GM18907 (cell line): ENCODE measurements around the gene XRCC5.
"Not testable (repeated sequence)": the region's sequence is repeated elsewhere in the genome, so short reads cannot be mapped to it uniquely, and the experiment has no call there.

ENCODE experiments used
- ATAC-seq: cut with Tn5 transposase; IDR thresholded peaks from one replicate; pipeline ENCODE4 v1.9.1; 2021; ENCODE audit warnings: mild to moderate bottlenecking, moderate library complexity; ENCODE audit not compliant: unreplicated experiment

XRCC5 gene

DNA sequence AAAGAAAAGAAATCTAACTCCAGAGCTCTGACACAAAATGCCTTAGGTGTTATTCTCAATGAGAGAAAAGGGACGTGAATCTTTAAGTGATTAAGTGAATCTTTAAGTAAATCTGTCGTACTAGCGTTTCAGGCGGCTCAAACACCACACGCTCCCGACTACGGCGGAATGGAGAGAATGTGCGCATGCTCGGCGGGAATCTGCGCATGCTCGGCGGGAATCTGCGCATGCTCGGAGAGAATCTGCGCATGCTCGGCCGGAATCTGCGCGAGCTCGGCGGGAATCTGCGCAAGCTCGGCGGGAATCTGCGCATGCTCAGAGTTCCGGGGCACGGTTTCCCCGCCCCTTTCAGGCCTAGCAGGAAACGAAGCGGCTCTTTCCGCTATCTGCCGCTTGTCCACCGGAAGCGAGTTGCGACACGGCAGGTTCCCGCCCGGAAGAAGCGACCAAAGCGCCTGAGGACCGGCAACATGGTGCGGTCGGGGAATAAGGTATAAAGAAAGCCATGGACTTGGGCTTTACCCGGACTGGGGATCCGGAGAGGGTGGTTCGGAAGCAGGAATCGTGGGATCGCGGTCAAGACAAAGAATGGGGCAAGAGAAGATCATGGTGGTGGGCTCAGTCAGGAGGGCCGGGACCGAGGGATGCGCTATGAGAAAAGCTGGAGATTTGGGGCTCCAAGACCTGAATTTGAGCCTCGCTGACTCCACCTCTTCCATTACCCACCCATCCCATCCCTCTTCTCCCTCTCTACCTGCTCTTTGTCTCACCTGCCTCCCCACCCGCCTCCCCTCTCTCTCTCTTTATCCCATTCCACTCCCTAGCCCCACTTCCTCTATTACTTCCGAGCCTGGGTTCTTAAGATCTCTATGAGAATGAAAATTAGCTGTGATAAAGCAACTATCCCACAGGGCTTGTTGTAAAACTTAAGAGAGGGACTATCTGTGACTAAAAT lies at the start of gene XRCC5:
Gene XRCC5 (plus strand): TSS at position 382 of the 955 bp plus-strand sequence. CDS start 89 bp downstream, at position 471.
- ATAC-seq = peak; percentile 57

GRCh38 chr2:216064014-216064630 lies 45.0 kb upstream of the XRCC5 start:
- no peak for ATAC-seq

DNA sequence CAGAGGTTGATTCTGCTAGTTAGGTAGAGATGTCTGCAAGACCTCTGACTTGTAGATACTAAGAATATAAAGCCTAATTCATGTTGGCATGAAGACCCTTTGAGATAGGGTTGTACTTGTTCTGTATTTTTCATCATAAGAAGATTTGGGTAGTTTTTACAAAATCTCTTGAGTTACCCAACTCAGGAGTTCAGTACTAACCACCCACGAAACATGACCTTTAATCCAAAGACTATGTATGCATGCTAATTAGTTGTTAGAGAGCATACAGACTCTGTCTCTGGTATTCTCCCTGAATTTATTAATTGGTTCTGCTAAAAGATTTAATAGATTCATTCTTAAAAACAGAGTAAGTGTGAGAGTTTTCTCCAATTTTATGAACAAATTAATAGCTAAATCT lies 44.5 kb upstream of the XRCC5 start:
- no peak for ATAC-seq

DNA sequence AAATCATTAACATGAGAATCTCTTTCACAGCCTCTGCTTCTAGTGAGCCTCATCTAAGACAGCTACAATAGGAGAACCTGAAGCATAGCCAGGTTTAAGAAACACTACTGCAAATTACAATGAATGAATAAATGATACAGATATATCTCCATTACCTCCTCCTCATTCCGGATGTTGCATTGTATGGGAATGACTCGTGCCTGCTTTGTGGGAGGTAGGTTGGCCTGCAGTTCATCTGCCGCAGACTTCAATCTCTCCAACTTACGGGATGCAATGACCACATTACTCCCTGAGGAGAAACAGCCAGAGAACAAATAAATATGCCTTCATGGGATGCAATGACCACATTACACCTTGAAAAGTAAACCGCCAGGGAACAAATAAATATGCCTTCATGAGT lies 42.9 kb upstream of the XRCC5 start:
- no peak for ATAC-seq

GRCh38 chr2:216069028-216069427 lies 40.1 kb upstream of the XRCC5 start:
- ATAC-seq = no peak

DNA sequence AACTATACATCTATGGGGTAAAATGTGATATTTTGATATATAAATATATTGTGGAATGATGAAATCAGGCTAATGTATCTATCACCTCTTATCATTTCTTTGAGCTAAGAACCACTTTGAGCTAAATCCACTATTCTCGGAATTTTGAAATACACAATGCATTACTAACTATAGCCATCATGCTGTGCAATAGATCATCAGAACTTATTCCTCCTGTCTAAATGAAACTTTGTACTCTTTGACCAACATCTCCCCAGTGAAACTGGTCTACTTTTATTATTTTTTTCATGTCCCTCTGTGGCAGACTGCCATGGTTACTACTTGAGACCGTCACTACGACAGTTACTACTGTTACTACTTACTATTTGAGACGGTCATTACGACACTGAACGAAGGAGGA lies 39.0 kb upstream of the XRCC5 start:
- ATAC-seq = no peak

GRCh38 chr2:216071111-216071851 lies 37.9 kb upstream of the XRCC5 start:
- ATAC-seq = no peak

DNA sequence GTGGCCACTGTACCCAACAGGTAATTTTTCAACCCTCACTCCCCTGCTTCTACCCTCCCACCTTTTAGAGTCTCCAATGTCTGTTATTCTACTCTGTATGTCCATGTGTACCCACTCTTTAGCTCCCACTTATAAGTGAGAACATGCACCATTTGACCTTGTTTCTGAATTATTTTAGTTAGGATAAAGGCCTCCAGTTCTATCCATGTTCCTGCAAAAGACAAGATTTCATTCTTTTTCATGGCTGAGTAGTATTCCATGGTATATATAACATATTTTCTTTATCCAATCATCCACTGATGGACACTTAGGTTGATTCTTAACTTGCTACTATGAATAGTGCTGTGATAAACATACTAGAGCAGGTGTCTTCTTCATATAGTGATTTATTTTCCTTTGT lies 36.7 kb upstream of the XRCC5 start:
- ATAC-seq = no peak

GRCh38 chr2:216073773-216074172 lies 35.4 kb upstream of the XRCC5 start:
- no peak for ATAC-seq

- no peak for ATAC-seq
Observed at GRCh38 chr2:216074380-216074779, 34.8 kb upstream of the XRCC5 start.

DNA sequence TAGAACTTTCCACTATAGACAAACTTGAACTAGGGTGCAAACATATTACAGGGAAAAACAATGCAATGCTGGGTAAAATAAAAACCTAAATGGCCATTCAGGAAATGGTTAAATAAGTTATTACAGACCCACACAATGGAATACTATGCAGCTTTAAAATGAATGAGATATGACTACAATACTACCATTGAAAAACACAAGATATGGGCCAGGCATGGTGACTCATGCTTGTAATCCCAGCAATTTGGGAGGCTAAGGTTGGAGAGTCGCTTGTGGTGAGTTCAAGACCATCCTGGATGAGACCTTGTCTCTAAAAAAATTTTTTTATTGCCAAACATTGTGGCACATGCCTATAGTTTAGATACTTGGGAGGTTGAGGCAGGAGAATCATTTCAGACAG lies 34.4 kb upstream of the XRCC5 start:
- ATAC-seq = no peak

- no peak for ATAC-seq
Observed at GRCh38 chr2:216075510-216076485, 33.4 kb upstream of the XRCC5 start.

- no peak for ATAC-seq
Observed at GRCh38 chr2:216078776-216079175, 30.4 kb upstream of the XRCC5 start.

DNA sequence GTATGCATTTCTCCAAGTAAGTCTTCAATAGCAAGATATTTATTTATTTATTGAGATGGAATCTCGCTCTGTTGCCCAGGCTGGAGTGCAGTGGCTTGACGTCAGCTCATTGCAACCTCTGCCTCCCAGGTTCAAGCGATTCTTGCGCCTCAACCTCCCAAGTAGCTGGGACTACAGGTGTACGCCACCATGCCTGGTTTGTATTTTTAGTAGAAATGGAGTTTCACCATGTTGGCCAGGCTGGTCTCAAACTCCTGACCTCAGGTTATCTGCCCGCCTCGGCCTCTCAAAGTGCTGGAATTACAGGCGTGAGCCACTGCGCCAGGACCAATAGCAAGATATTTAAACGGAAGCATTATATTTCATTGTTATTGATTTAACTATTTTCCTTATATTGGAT lies 29.1 kb upstream of the XRCC5 start:
- not testable (repeated sequence) for ATAC-seq

GRCh38 chr2:216081012-216081411 lies 28.1 kb upstream of the XRCC5 start:
- ATAC-seq = no peak

DNA sequence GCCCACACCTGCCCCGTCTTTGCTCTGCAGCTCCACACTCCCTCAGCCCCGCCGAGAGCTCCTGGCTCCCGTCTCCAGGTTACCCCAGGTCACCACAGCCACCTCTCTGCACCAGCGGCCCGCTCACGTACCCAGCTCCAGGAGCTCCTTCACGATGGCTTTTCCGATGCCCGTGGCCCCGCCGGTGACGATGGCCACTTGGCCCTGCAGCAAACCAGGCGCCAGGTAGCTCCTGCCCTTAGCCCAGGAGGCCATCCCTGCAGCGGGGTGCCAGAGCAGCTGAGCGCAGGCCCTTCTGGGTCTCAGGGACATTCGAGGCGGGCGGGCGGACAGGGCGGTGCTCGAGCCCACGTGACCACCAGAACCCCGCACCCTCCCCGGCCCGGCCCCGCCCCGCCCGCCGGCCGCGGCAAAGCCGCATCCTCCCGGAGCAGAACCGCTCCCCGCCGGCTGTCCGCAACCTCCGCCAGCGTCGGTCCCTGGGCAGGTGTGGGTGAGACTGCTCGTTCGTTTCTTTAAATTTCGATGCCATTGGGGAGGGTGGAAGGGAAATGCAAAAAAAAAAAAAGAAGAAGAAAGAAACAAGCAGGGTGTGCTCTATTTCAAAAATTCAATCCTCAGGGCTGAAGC lies 27.5 kb upstream of the XRCC5 start, which contains the start of the genes PECR and TMEM169:
Gene PECR (minus strand): TSS at position 323 of the 630 bp plus-strand sequence. CDS start 68 bp downstream, at position 255.
Gene TMEM169 (plus strand): TSS at position 433 of the 630 bp plus-strand sequence. CDS start 14,045 bp downstream, outside the sequence.
- ATAC-seq = peak; percentile 94

GRCh38 chr2:216082117-216082711 lies 26.9 kb upstream of the XRCC5 start:
- ATAC-seq = peak; percentile 37

DNA sequence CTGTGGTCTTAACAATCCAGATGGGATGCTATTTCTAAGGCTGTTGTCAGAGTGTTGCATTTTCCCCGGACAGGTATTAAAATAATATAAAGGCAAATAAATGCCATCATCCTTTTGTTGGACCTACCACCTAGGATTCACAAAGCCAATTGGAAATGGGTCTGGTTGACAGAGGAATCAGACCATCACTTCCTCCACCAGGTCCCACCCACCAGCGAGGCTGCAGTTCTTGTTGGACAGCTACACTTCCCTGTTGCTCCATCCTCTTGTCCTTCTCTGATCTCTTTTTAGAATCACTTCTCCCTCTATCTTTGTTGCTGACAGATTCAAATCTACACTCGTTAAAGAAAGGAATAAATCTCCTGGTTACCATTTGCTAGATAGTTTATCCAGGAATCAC lies 26.3 kb upstream of the XRCC5 start:
- ATAC-seq = no peak
